Gastroesophageal sphincter (tissue), 4 donors: ENCODE results near the gene ZNF837. TPM values are rescaled to one million over a fixed set of nuclear protein-coding genes. Genes with fewer than 3 reads are reported as not detected.

Source experiments
- ATAC-seq: fragments of 150-250 bp; one replicate; pipeline ENCODE4 v1.9.1; 2016; ENCODE audit warnings: mild to moderate bottlenecking, moderate library complexity
- H3K27ac ChIP-seq, 4 donors: fragments of 200-600 bp; sonication (generic) in 3 of 4; 1 replicate in 3 of 4; 2 replicates in 1 of 4; pipeline ENCODE4 v1.5.1; 2016 to 2019
- H3K27me3 ChIP-seq: fragments of 200-600 bp; sonication (generic); one replicate; pipeline ENCODE4 v1.5.1; 2019
- H3K36me3 ChIP-seq, 2 donors: fragments of 200-600 bp; sonication (generic); one replicate each; pipeline ENCODE4 v1.5.1; 2019; ENCODE audit warnings: control low read depth in 1 of 2
- H3K4me1 ChIP-seq, 3 donors: fragments of 200-600 bp; sonication (generic); 1 replicate in 2 of 3; 2 replicates in 1 of 3; pipeline ENCODE4 v1.5.1; 2016 to 2019; ENCODE audit warnings: control low read depth in 2 of 3
- H3K4me3 ChIP-seq, 2 donors: fragments of 200-600 bp; sonication (generic); one replicate each; pipeline ENCODE4 v1.5.1; 2019; ENCODE audit warnings: mild to moderate bottlenecking in 1 of 2, moderate library complexity in 1 of 2
- H3K9me3 ChIP-seq, 3 donors: fragments of 200-600 bp; sonication (generic); one replicate each; pipeline ENCODE4 v1.5.1; 2017 to 2019; ENCODE audit warnings: control low read depth in 2 of 3
- EP300 ChIP-seq: sonication (generic); formaldehyde crosslinking; IDR thresholded peaks from one replicate; pipeline ENCODE4 v1.6.1; 2017; ENCODE audit warnings: antibody characterized with exemption, mild to moderate bottlenecking
- POLR2A ChIP-seq, 2 donors: fragments of 450-650 bp; IDR thresholded peaks; one replicate each; pipeline ENCODE4 v1.6.1; 2017; ENCODE audit warnings: antibody characterized with exemption in 2 of 2, mild to moderate bottlenecking in 2 of 2, moderate library complexity in 1 of 2
- POLR2AphosphoS5 ChIP-seq: sonication (generic); formaldehyde crosslinking; IDR thresholded peaks from one replicate; pipeline ENCODE4 v1.6.1; 2017; ENCODE audit warnings: antibody characterized with exemption
- WGBS, 2 donors: methylation state at CpG; one replicate each; pipeline ENCODE4 v1.1.5; 2018; ENCODE audit warnings: low coverage in 1 of 2; 5-methylcytosine and 5-hydroxymethylcytosine counted together
- total RNA-seq, 4 donors: library from RNA; depleted of rRNA; stranded (reverse); fragments of >200 nt; gene quantifications; one replicate each; pipeline ENCODE4 v1.1.0, GENCODE V29; 2016
- TF ChIP-seq, protein P1 (sequence below), 4 experiments: fragments of 200-600 bp in 2 of 4; fragments of 450-650 bp in 2 of 4; sonication (generic) in 1 of 4; IDR thresholded peaks; one replicate each; pipeline ENCODE4 v1.5.1; 2017 to 2019; ENCODE audit warnings: antibody characterized with exemption in 4 of 4, mild to moderate bottlenecking in 2 of 4, moderate library complexity in 2 of 4

Gene ZNF837
- total RNA-seq, 4 donors from 2014 or later = 0.99 to 3.7 (median 2.4) TPM

DNA sequence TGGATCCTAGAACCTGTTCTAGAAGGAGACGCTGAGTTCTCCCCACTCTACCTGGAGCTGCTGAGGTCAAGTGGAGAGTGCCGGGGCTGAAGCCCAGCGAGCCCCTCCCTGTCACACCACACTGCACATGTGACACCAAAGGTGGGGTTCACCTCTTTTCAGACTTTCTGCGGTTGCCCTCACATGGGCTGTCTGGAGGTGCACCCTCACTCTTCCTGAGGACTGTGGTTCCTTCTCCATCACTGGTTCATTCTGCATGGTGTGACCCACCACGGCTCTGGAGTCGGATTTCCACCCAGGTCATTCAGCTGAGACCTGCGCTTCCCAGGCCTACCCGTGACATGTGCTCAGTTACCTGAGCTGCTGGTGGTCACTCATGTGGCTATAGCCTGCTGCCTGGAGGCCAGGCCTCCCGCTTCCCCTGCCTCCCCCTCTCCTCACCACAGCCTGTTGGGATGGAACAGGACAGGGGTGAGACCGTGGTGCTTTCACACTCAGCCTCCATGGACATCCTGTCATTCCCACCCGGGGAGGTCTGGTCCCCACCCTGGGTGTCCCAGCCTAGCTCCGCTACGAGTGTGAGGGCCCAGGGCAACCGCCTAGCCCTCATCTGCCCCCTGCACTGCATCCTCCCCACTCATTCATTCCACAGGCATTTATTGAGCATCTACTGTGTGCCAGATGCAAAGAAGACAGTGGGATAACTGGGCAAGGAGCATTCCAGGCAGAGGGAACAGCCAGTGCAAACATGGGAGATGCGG lies 26.9 kb downstream of the ZNF837 start:
- Histone ChIP-seq H3K27me3 (peaks cover 92% of the 10 kb centered on the region), H3K4me3 (no peak overlapping the region), H3K27ac (no peak overlapping the region), H3K4me1 (peaks cover 0 to 42% (median 5%) of the 10 kb centered on the region in 3 donors), H3K9me3 (peaks cover 0 to 9% (median 0%) of the 10 kb centered on the region in 3 donors), H3K36me3 (peaks cover 0 to 16% of the 10 kb centered on the region in 2 donors)
- no peak for ATAC-seq
- TF ChIP-seq POLR2AphosphoS5 (no peak), POLR2A (IDR thresholded peaks at IDR 0.05) (no peak), EP300 (no peak)
- TF ChIP-seq, protein P1, sequence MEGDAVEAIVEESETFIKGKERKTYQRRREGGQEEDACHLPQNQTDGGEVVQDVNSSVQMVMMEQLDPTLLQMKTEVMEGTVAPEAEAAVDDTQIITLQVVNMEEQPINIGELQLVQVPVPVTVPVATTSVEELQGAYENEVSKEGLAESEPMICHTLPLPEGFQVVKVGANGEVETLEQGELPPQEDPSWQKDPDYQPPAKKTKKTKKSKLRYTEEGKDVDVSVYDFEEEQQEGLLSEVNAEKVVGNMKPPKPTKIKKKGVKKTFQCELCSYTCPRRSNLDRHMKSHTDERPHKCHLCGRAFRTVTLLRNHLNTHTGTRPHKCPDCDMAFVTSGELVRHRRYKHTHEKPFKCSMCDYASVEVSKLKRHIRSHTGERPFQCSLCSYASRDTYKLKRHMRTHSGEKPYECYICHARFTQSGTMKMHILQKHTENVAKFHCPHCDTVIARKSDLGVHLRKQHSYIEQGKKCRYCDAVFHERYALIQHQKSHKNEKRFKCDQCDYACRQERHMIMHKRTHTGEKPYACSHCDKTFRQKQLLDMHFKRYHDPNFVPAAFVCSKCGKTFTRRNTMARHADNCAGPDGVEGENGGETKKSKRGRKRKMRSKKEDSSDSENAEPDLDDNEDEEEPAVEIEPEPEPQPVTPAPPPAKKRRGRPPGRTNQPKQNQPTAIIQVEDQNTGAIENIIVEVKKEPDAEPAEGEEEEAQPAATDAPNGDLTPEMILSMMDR (IDR thresholded peaks at IDR 0.05) = no peak
- WGBS, 2 donors = 87 to 93% methylated on average over 3 to 11 of the region's 15 CpGs

DNA sequence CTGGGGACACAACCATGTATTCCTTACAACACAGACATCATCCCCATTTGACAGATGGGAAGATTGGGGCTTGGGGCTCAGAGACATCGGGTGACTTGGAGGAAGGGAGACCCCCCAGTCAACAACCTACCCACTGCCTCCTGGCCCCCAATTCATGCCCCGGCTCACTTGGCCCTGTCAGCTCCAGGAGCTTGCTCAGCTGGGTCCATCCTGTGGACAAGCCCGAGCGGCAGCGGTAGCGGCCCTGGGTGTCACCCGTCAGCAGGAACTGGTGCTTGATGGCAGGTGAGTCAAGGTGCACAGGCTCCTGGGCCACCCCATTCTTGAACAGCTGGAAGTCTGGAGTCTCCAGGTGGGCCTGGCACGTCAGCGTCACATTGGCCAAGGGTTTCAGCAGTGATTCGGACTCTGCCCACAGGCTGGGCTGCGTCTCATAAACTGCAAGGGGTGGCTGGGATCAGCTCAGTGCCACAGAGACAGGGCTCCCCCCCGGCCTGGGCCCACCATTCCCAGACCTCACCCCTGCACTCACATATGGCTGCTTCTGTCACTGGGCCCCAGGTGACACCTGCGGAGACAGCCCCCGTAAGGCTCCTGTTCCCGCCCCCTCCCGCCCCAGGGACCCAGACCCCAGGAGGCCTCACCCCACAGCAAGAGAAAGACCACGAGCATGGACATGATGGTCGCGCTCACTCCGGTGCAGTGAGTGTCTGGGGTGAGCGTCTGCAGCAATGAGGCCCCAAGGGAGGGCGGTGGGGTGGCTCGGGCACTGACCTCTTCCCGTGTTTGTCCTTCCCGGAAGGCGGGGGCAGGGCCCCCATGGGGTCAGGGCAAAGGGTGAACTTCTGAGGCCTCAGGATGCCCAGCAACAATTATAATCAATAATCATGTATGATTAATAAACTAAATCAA lies 27.8 kb downstream of the ZNF837 start, which contains the start of gene A1BG:
TSS of gene A1BG (minus strand) at position 733 of the 912 bp plus-strand sequence. CDS start at position 678, 55 bp downstream.
- Histone ChIP-seq H3K9me3 (peaks cover 0 to 9% (median 0%) of the 10 kb centered on the region in 3 donors), H3K27me3 (peaks cover 98% of the 10 kb centered on the region), H3K4me3 (no peak within 1 kb of the TSS), H3K27ac (no peak within 1 kb of the TSS), H3K36me3 (peaks cover 0 to 16% of the 10 kb centered on the region in 2 donors), H3K4me1 (peaks cover 0 to 44% (median 5%) of the 10 kb centered on the region in 3 donors)
- no peak for TF ChIP-seq POLR2AphosphoS5
- no peak for TF ChIP-seq POLR2A (IDR thresholded peaks at IDR 0.05)
- no peak for TF ChIP-seq EP300
- ATAC-seq = no peak
- WGBS, 2 donors = 87% methylated on average over 3 of the region's 26 CpGs; no CpG with 5 or more reads in 1 of the 2 donors

DNA sequence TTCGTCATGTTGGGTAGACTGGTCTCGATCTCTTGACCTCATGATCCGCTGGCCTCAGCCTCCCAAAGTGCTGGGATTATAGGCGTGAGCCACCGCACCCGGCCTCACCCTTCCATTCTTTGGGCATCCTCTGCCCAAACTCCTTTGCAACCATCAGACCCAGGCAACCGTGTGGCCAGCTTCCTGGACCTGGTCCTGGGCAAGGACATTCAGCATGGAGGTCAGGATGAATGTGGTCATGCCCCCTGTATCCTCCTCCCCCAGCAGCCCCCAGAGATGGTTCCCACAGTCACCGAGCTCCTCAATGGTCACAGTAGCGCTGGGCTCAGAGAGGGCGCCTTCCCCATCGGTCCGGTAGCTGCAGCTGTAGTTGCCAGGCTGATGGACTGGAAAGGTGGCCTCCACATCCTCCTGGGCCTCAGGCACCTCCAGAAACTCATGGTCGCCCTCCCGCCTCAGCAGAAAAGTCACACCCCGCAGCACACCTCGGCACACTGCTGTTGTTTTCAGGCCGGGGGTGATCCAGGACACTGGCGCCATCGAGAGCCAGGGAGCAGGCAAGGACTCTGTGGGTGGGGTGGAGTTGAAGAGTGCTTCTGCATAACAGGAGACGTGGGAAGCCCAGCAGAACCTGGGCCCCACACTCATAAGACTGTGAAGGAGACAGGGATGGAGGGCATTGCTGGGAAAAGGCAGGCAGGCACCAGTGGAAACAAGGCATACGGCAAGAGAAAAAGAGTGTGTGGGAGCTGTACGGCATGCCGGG lies 28.7 kb downstream of the ZNF837 start:
- WGBS, 2 donors = 63 to 82% methylated on average over 5 to 11 of the region's 23 CpGs
- peaks cover 0 to 39% (median 5%) of the 10 kb centered on the region in 3 donors for H3K4me1 ChIP-seq

DNA sequence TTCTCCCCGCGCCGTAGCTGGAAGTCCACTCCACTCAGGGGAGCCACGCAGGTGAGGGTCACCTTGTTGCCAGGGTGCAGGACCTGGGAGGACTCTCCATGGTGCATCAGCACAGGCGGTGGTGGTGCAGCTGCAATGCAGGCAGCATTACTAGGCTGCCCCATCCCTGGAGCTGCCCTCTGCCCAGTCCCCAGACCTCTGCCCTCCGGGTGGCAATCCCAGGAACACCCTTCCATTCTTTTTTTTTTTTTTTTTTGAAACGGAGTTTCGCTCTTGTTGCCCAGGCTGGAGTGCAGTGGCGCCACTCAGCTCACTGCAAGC lies 29.3 kb downstream of the ZNF837 start:
- WGBS, 2 donors = 100% methylated on average over 1 of the region's 9 CpGs
- Histone ChIP-seq H3K27ac (no peak overlapping the region), H3K9me3 (peaks cover 0 to 9% (median 0%) of the 10 kb centered on the region in 3 donors), H3K4me3 (no peak overlapping the region), H3K36me3 (peaks cover 0 to 16% of the 10 kb centered on the region in 2 donors), H3K27me3 (peaks cover 98% of the 10 kb centered on the region), H3K4me1 (peaks cover 0 to 38% (median 2%) of the 10 kb centered on the region in 3 donors)
- ATAC-seq = no peak
- no peak for TF ChIP-seq EP300
- TF ChIP-seq, protein P1 (IDR thresholded peaks at IDR 0.05) = no peak
- no peak for TF ChIP-seq POLR2A (IDR thresholded peaks at IDR 0.05)
- TF ChIP-seq POLR2AphosphoS5 = no peak

More for the DNA sequence above, 28.7 kb downstream of the ZNF837 start:
- Histone ChIP-seq H3K27ac (no peak overlapping the region), H3K4me3 (no peak overlapping the region), H3K36me3 (peaks cover 0 to 16% of the 10 kb centered on the region in 2 donors), H3K9me3 (peaks cover 0 to 9% (median 0%) of the 10 kb centered on the region in 3 donors), H3K27me3 (peaks cover 98% of the 10 kb centered on the region)
- no peak for TF ChIP-seq POLR2A (IDR thresholded peaks at IDR 0.05)
- TF ChIP-seq POLR2AphosphoS5 = no peak
- TF ChIP-seq, protein P1 (IDR thresholded peaks at IDR 0.05) = no peak
- TF ChIP-seq EP300 = no peak
- no peak for ATAC-seq
